GM18498 (cell line): Measurements from ENCODE around the gene MPV17L2.
"Not testable (repeated sequence)": the region's sequence is repeated elsewhere in the genome, so short reads cannot be mapped to it uniquely, and the experiment has no call there.

ENCODE experiments used
- ATAC-seq: cut with Tn5 transposase; IDR thresholded peaks from one replicate; pipeline ENCODE4 v1.9.1; 2021; ENCODE audit warnings: mild to moderate bottlenecking, moderate library complexity; ENCODE audit not compliant: unreplicated experiment

Gene MPV17L2

DNA sequence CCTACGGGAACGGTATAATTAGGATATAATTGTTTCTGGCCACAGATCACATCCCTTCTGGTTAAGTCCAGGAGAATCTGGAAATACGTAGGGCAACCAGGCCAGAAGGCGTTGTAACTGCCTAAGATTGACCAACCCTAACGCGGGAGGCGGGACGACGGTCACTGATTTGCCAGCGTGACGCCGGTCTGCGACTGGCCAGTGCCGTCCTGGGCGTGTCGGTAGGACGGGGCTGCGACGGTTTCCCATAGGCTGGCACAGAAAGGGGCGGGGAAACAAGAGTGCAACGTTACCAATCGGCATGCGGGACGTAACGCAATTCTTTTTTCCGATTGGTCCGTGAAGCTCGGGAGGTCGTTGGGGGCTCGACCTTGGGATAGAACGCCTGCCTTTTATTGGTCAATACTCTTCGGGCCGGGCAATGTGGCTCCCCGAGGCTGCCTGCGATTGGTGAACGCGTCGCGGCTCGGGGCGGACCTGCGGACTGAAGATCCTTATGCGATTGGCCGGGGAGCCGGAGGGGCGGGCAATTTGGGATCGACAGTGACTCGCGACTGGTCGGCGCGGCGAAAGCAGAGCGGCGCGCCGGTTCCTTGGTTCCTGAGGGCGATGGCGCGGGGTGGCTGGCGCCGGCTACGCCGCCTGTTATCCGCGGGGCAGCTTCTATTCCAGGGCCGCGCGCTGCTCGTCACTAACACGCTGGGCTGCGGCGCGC, at the start of gene MPV17L2:
TSS of gene MPV17L2 (plus strand) at position 546 of the 715 bp plus-strand sequence. CDS start at position 610, 64 bp downstream.
- ATAC-seq, result peak; percentile 85

DNA sequence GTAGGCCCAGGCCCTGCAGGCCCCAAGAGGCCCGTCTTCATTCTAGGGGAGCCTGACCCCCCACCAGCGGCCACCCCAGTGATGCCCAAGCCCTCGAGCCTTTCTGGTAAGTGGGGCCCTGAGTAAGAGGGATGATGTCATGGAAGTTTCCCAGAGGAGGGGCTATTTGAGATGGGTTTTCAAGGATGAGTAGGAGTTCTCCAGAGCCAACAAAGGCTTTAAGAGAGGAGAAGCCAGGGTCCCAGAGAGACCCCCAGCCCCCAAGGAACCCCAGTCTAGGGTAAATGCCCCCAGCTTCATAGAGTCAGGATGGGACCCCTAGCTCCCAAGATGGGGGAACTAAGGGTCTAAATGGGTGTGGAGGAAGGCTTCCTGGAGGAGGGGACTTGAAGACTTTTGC, 49.1 kb upstream of the MPV17L2 start:
- no peak for ATAC-seq

DNA sequence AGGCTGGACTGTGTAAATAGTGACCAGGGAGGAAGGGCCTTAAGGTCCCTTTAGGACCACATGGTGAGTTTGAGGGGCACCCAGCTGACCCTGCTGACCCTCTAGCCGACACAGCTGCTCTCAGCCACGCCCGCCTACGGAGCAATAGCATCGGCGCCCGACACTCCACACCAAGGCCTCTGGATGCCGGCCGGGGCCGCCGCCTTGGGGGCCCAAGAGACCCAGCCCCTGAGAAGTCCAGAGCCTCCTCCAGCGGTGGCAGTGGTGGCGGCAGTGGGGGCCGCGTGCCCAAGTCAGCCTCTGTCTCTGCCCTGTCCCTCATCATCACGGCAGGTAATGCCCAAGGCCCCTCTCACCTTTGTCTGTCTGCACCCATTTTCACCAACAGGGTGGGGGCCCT, 48.7 kb upstream of the MPV17L2 start:
- no peak for ATAC-seq

DNA sequence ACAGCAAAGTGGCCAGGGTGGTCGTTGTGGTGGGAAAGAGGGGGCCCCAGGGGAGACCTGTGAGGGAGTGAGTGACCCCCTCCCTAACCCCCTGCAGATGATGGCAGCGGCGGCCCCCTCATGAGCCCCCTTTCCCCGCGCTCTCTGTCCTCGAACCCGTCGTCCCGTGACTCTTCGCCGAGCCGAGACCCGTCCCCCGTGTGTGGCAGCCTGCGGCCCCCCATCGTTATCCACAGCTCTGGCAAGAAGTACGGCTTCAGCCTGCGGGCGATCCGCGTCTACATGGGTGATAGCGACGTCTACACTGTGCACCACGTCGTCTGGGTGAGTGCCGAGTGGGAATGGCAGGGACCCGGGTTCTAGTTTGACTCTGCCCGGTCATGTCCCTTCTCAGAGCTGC, 48.1 kb upstream of the MPV17L2 start:
- no peak for ATAC-seq

DNA sequence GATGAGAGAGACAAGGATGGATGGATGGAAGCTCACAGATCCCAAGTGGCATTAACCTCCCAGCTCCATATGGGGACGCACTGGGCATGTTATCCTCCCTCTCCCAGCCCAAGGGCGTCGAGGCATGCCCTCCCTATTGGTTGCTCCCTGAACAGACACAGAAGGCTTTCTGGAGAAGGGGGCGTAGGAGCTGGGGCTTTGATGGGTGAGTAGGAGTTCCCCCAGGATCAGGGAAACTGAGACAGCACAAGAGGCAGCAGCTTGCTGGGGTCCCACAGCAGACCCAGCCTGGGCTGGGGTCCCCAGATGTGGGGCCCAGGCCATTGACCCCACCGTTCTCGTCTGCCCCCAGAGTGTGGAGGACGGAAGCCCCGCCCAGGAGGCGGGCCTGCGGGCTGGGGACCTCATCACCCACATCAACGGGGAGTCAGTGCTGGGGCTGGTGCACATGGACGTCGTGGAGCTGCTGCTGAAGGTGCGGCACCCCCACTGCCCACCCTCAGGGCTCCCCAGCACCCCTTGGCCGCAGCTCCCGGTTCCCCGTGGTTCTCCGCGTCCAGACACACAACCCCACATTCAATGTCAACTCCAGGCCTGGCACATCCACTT, 47.5 kb upstream of the MPV17L2 start:
- ATAC-seq, result no peak

DNA sequence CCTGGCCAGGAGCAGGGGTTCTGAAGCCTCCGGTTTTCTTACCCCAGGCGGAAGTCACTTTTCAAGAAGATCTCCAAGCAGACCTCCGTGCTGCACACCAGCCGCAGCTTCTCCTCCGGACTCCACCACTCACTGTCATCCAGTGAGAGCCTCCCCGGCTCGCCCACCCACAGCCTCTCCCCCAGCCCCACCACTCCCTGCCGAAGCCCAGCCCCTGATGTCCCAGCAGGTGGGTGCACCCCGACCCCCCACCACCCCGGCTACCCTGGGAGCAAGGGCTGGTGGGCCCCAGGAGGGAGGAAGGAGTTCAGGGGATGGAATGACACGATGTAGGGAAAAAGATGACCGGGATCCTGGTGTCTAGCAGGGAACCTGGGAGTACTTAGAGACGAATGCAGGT, 45.6 kb upstream of the MPV17L2 start:
- ATAC-seq, result no peak

DNA sequence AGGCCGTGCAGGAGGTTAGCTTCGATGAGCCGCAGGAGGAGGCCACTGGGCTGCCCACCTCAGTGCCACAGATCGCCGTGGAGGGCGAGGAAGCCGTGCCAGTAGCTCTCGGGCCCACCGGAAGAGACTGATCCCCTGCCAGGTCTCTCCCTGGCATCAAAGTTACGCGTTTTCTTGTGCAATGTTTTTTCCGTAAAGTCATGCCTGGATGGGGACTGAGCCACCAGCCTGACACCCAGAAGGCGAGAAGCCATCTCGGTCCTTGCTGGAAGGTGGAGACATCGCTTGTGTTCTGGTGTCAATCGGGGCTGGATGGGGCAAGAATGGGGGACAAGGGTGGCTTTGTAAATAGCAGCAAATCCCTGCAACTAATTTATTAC, 43.4 kb upstream of the MPV17L2 start:
- ATAC-seq, result no peak

DNA sequence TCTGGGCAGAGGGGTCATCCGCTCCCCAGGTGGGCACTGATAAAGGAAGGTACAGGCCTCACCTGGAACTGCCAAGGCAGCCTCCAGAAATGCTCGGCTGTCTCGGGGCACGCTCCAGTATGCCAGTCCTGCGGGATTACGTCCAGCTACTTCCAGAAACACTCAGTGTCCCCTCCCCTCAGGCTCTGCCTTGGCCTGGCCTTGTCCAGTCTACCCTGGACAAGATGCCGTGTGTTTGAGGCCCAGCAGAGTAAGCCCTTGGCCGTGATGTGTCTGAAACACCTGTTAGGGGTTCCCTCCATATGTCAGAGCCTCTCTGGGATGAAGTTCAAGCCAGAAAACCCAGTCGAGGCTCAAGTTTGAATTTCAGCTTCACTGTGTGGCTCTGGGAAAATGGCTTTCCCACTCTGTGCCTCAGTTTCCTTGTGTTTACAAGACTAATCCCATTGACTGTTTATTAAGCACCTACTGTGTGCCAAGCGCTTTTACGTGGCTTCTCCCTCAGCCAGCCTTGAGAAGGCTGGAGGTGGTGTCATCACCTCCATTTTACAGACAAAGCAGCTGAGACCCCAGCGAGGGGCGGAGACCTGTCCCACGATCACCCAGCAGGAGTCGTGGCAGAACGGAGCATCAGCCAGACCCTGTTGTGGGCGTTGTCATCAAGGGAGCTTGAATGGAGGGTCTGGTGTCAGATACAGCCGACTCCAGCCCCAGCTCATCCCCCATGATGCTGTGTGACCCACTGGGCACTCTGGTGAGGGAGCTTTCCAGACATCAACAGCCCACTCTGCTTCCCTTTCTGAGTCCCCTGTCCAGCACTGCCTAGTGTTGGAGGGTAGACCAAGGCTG, 42.0 kb upstream of the MPV17L2 start:
- no peak for ATAC-seq

DNA sequence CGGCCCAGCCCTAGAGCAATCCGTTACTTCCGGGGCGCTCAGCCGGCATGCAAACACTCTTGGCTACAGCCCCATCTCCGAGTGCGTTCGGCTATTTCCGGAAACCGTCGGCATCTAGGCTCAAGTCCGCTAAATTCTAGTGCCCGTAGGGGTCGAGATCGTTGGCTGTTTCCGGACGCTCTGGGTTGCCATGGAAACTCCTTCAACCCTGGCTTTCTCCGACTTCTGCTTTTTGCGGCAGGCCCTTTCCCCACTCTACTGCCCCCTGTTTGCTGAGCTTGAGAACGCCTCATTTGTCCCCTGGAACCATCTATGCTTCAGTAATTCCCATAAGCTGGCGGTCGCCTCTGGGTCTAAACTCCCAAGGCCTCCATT, 40.6 kb upstream of the MPV17L2 start:
- ATAC-seq, result peak; percentile 60

DNA sequence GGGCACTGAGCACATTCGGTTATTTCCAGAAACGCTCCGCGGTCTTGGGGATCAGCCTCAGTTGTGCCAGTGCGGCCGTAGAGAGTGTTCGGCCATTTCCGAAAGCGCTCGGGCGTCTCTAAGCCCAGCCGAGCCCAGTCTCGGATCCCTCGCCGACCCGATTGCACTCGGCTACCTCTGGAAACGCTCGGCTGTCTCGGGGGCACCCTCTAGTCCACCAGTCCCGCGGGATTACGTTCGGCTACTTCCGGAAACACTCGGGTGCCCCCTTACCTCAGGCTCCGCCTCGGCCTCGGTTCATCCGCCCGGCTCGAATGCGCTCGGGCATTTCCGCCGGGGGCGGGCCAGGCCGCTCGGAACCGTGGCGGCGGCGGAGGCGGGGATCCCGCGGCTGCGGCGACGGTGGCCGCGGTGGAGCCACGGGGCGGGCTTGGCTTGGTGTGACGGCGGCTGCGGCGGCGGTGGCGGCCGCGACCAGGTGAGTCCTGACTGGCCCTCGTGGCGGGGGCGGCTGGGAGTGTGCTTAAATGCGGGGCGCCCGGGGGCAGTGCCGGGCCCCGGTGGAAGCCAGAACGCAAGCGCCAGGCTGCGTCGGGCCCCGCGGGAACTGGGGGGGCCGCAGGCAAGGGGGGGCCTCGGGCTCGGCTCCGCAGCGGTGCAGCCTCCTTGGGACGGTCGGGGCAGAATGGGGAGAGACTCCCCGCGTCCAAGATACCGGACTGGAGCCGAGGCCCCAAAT, 40.0 kb upstream of the MPV17L2 start, which contains the start of gene PIK3R2:
TSS of gene PIK3R2 (plus strand) at position 347 of the 739 bp plus-strand sequence. CDS start 2,717 bp downstream, outside the sequence.
- ATAC-seq, result peak; percentile 78

DNA sequence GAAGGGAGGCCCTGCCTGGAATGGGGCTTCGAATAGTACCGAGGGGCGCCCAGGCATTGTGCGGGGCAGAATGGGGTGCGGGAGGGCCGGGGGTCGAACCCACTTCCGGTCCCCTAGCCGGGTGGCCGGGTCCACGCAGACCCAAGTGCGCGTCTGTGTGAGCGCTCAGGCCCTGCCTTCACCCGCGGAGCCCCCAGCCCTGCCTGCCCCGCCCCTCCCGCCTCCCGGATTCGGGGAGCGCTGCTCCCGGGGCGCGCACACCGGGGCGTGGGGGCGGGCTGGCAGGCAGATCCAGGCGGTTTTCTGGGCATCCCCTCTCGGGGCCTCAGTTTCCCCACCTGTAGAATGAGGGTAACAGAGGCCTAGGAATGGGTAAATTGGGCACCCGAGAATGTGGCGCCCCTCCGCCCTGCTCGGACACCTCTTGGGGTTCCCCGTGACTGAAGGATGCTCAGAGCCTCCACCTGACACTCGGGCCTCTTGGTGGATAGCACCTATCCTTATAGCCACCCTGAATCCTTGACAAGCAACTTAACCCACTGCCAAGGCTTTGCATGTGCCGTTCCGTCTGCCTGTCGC, 39.4 kb upstream of the MPV17L2 start:
- no peak for ATAC-seq

DNA sequence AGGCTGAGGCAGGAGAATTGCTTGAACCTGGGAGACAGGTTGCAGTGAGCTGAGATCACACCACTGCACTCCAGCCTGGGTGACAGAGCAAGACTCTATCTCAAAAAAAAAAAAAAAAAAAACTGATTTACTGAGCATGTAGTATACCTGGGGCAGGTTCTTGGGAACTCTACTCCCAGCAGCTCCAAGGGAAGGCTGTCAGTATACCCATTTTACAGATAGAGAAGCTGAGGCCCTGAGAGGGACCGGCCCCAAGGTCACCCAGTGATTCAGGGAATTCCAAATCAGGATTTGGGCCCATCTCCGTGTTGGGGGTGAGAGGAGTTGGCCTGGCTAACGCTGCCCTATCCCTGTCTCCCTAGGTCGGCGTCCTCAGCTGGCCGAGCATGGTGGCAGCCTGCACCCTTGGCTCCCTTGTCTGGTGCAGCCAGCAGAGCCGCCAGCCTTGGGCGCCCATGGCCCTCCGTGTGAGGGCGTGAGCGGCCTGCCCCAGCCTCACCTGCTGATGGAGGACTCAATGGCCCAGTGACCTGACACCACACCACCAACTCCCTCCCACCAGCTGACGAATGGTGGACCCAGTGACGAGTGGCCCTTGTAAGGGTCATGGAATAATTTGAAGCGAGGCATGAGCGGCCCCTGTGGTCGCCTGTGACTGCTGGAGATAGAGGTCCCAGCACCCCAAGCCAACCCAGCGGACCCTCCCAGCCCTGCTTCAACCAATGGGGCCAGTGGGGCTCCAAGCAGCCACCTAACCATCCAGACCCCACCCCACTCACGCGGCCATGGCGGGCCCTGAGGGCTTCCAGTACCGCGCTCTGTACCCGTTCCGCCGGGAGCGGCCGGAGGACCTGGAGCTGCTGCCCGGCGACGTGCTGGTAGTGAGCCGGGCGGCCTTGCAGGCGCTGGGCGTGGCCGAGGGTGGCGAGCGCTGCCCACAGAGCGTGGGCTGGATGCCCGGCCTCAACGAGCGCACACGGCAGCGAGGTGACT, 37.6 kb upstream of the MPV17L2 start:
- ATAC-seq, result no peak

DNA sequence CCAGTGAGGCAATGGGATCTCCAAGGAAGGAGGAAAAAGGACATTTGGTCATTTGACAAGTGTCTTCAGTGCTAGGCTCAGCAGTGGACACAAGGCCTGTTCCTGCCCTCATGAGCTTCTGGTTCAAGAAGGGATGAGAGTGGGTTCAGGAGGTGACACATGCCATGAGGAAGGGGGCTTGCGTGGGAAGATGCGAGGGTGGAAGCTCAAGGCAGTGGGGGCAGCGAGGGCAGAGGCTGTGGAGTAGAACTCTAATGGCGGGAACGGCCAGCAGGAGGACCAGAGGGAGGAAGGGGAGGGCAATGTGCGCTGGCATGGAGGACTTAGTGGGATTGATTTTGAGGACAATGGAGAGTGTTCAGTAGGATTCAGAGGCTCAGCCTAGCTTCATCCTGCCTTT, 36.8 kb upstream of the MPV17L2 start:
- ATAC-seq, result no peak

DNA sequence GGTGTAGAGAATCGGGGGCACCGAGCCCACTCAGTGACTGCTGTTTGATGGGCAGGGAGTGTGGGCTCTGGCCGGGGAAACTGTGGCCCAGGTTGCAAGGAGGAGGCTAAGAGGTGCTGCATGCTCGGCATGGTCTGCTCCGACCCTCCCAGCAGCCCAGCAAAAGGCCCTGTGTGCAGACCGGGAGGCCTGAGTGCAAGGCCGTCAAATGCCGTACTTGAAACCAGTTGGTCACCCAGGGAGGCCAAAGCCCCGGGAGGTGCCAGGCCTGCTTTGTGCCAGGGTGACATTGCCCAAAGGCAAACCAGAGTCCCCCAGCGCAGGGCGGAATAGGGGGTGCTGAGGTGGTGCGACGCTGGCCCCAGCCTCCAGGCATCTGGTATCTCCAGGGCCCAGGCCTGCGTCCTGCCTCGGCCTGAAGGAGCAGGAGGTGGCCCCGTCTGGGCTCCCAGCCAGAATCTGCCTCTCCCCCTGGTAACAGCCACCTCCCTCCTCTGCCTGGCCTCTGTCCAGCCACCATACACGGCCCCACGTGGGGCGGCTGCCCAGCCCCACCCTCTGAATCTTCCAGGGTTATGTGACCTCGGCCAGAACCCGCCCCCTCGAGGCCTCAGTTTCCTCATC, 36.1 kb upstream of the MPV17L2 start:
- no peak for ATAC-seq

DNA sequence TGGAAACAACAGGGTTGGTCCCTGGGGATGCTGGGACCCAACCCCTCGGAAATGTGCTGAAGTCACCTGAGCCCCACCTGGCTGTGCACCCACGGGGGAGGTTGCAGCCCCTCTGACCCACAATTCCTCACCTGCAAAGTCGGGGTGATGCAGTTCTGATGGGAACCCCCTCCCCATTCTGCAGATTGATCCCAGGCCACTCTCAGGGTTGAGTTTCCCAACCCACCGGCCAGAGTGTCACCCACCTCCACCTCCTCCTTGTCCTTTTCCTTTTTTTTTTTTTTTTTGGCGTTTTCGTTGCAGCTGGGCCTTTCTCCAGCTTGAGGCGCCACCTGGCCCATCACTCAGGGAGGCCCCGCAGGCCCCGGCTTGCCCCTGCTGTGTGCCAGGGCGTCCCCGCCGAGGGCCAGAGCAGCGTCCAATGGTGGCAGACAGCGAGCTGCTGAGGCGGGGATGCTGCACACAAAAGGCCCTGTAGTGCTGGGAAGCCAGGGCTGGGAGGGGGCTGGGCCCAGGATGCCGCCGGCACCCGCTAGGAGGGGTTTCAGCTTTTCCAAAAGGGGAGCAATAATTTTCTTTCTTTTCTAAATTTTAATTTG, 35.5 kb upstream of the MPV17L2 start:
- no peak for ATAC-seq

DNA sequence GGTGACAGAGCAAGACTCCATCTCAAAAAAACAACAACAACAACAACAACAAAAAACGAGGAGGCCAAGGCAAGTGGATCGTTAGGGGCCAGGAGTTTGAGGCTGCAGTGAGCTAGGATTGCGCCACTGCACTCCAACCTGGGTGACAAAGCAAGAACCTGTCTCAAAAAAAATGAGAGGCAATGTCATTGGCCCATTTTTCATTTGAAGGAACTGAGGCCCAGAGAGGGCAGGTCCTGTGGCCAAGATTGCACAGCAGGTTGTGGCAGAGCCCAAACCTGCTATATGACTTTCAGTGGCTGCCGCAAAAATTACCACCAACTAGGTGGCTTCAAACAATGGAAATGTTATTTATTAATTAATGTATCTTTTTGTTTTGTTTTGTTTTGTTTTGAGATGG, 34.6 kb upstream of the MPV17L2 start:
- no peak for ATAC-seq

DNA sequence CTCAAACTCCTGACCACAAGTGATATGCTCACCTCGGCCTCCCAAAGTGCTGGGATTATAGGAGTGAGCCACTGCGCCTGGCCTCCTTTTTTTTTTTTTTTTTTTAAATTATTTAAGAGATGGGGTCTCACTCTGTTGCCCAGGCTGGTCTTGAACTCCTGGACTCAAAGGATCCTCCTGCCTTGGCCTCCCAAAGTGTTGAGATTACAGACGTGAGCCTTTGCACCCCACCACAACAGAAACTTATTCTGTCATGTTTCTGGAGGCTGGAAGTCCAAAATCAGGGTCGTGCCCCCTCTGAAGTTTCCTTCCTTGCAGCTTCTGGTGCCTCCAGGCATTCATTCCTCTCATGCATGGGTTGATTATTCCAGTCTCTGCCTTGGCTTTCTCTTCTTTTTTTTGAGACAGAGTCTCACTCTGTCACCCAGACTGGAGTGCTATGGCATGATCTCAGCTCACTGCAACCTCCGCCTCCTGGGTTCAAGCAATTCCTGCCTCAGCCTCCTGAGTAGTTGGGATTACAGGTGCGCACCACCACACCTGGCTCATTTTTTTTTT, 33.9 kb upstream of the MPV17L2 start:
- not testable (repeated sequence) for ATAC-seq

DNA sequence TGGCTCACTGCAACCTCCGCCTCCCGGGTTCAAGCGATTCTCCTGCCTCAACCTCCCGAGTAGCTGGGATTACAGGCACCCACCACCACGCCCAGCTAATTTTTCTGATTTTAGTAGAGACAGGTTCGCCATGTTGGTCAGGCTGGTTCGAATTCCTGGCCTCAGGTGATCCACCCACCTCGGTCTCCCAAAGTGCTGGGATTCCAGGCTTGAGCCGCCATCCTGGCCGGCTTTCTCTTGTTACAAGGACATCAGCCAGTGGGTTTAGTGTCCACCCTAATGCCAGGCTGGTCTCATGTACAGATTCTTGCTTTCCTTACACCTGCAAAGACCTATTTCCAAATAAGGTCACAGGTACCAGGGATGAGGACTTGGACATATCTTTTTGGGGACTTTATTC, 33.2 kb upstream of the MPV17L2 start:
- ATAC-seq, result no peak
